Measurements from ENCODE around the gene SPATA24. TPM values are rescaled to one million over a fixed set of nuclear protein-coding genes. Genes with fewer than 3 reads are reported as not detected.

Gene SPATA24
- polyA plus RNA-seq, 3 donors: 1.6 to 3.5 (median 3.2) TPM

DNA sequence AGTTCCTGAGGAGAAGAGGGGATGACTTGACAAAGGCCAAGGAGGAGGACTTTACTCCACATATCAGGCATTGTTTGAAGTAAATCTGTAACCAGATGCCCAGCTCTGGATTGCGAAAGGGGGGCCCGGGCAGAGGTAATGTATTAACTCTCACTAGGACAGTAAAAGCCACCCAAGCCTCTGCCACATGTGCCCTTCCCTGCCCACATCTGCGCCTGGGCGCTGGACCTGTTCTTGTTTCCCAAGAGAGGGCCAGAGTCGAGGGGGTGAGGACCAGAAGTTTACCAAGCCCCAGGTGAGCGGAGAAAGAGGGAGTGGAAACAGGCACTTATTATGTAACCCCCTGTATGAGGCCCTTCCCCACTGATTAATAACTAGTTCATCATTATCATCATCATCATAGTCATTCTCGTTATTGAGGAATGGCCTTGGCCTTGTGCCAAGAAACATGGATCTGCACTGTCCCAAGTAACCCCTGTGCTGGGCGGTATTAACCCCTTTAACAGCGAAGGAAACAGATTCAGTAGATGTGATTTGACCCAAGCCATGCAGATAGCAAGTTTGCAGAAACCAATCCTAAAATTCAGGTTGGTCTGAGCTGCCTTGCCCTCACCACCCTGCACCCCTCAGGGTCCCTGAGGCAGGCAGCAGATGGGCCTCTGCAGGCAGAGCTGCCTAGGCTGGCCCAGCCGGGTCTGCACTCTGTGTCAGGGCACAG lies 20.5 kb downstream of the SPATA24 start, which contains the start of gene SLC23A1:
TSS of gene SLC23A1 (minus strand) at position 23 of the 718 bp plus-strand sequence. CDS start 44 bp downstream, outside the sequence.
- no peak within 1 kb of the TSS for H2AFZ ChIP-seq (ENCODE audit: insufficient read depth, low read depth, low read length, poor library complexity, severe bottlenecking)
- Mint-ChIP-seq H3K27ac (peak within 1 kb of the TSS in 1 of 7 donors; percentile 27), H3K4me1 (peaks cover 27% of the 10 kb centered on the region), H3K4me3 (no peak within 1 kb of the TSS), H3K36me3 (no peaks in the 10 kb centered on the region), H3K27me3 (ENCODE audit: low read depth in 3 of 3) (peaks cover 0 to 8% (median 7%) of the 10 kb centered on the region in 3 donors), H3K9me3 (no peaks in the 10 kb centered on the region)
- no peak within 1 kb of the TSS for H3K27ac ChIP-seq (ENCODE audit: low read depth in 1 of 2, low read length in 2 of 2)
- no peak for DNase-seq
- intact Hi-C loops (cut with micrococcal nuclease): no loop called here
- no peak within 1 kb of the TSS for H3K4me3 ChIP-seq (replicated peaks in 1 of 3; ENCODE audit: low read depth in 2 of 3, low read length in 3 of 3)
- H3K4me1 ChIP-seq (ENCODE audit: control insufficient read depth in 1 of 2, insufficient read depth in 2 of 2, low read length in 2 of 2): peaks cover 19 to 28% of the 10 kb centered on the region in 2 donors
- no peaks in the 10 kb centered on the region for H3K79me2 ChIP-seq (ENCODE audit: insufficient read depth, low read length)
- H4K20me1 ChIP-seq (ENCODE audit: insufficient read depth, low read length): no peaks in the 10 kb centered on the region
- TF ChIP-seq, protein P1, sequence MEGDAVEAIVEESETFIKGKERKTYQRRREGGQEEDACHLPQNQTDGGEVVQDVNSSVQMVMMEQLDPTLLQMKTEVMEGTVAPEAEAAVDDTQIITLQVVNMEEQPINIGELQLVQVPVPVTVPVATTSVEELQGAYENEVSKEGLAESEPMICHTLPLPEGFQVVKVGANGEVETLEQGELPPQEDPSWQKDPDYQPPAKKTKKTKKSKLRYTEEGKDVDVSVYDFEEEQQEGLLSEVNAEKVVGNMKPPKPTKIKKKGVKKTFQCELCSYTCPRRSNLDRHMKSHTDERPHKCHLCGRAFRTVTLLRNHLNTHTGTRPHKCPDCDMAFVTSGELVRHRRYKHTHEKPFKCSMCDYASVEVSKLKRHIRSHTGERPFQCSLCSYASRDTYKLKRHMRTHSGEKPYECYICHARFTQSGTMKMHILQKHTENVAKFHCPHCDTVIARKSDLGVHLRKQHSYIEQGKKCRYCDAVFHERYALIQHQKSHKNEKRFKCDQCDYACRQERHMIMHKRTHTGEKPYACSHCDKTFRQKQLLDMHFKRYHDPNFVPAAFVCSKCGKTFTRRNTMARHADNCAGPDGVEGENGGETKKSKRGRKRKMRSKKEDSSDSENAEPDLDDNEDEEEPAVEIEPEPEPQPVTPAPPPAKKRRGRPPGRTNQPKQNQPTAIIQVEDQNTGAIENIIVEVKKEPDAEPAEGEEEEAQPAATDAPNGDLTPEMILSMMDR (IDR thresholded peaks at IDR 0.05): no peak
- no peaks in the 10 kb centered on the region for H3K36me3 ChIP-seq (replicated peaks in 1 of 2; ENCODE audit: control insufficient read depth in 1 of 2, insufficient read depth in 2 of 2, low read length in 2 of 2)
- H3K4me2 ChIP-seq (replicated peaks; ENCODE audit: extremely low read depth, low read length, poor library complexity, severe bottlenecking): no peak within 1 kb of the TSS
- no peaks in the 10 kb centered on the region for H3K9me3 ChIP-seq (replicated peaks in 1 of 2; ENCODE audit: control insufficient read depth in 1 of 2, insufficient read depth in 1 of 2, low read length in 2 of 2)
- 66% methylated on average over 4 of the region's 10 CpGs for WGBS (ENCODE audit: insufficient coverage)
- H3K27me3 ChIP-seq (ENCODE audit: control insufficient read depth in 2 of 2, insufficient read depth in 2 of 2, low read length in 2 of 2): no peaks in the 10 kb centered on the region
- no peak within 1 kb of the TSS for H3K9ac ChIP-seq (ENCODE audit: insufficient read depth, low read length, poor library complexity, severe bottlenecking)

DNA sequence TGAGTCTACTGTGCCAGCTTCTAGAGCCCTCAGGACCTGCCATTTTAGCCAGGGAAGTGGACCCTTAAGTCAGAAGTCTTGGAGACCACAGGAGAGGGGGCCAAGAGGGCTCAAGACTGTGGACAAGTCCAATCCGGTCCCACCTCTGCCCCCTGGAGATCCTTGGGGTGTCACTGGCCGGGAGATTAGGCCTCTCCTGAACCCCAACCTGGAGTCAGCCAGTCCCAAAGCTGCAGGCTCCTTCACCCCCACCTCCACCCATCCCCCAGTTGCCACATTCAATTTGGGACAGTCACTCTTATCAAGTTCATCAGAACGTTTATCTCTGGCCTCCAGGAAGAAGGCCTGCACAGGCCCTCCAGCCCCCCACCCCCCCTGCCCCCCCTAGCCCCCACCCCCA lies 21.1 kb downstream of the SPATA24 start:
- Mint-ChIP-seq H3K27ac (peak overlapping the region in 1 of 7 donors; percentile 27), H3K4me3 (no peak overlapping the region), H3K36me3 (no peaks in the 10 kb centered on the region), H3K27me3 (ENCODE audit: low read depth in 3 of 3) (peaks cover 0 to 11% (median 6%) of the 10 kb centered on the region in 3 donors), H3K9me3 (no peaks in the 10 kb centered on the region), H3K4me1 (peaks cover 23% of the 10 kb centered on the region)
- intact Hi-C loops (cut with micrococcal nuclease): no loop called here
- Histone ChIP-seq H3K27me3 (ENCODE audit: control insufficient read depth in 2 of 2, insufficient read depth in 2 of 2, low read length in 2 of 2) (no peaks in the 10 kb centered on the region), H3K4me1 (ENCODE audit: control insufficient read depth in 1 of 2, insufficient read depth in 2 of 2, low read length in 2 of 2) (peaks cover 19 to 23% of the 10 kb centered on the region in 2 donors), H3K4me2 (replicated peaks; ENCODE audit: extremely low read depth, low read length, poor library complexity, severe bottlenecking) (no peak overlapping the region), H3K9me3 (replicated peaks in 1 of 2; ENCODE audit: control insufficient read depth in 1 of 2, insufficient read depth in 1 of 2, low read length in 2 of 2) (no peaks in the 10 kb centered on the region), H3K79me2 (ENCODE audit: insufficient read depth, low read length) (no peaks in the 10 kb centered on the region), H3K27ac (ENCODE audit: low read depth in 1 of 2, low read length in 2 of 2) (no peak overlapping the region), H2AFZ (ENCODE audit: insufficient read depth, low read depth, low read length, poor library complexity, severe bottlenecking) (no peak overlapping the region), H4K20me1 (ENCODE audit: insufficient read depth, low read length) (no peaks in the 10 kb centered on the region), H3K36me3 (replicated peaks in 1 of 2; ENCODE audit: control insufficient read depth in 1 of 2, insufficient read depth in 2 of 2, low read length in 2 of 2) (no peaks in the 10 kb centered on the region), H3K9ac (ENCODE audit: insufficient read depth, low read length, poor library complexity, severe bottlenecking) (no peak overlapping the region), H3K4me3 (replicated peaks in 1 of 3; ENCODE audit: low read depth in 2 of 3, low read length in 3 of 3) (no peak overlapping the region)
- TF ChIP-seq, protein P1 (IDR thresholded peaks at IDR 0.05): no peak
- WGBS (ENCODE audit: insufficient coverage): 100% methylated on average over 2 of the region's 3 CpGs
- no peak for DNase-seq

All from CD14-positive monocyte (primary cell).